GM23338 (cell line): ENCODE measurements around the gene NBAS. TPM values are rescaled to one million over a fixed set of nuclear protein-coding genes. Genes with fewer than 3 reads are reported as not detected.

Experiments
- ATAC-seq: fragments of 200-7000 bp; cut with Tn5 transposase; 3 replicates; pipeline ENCODE4 v1.9.1; 2020
- DNase-seq: peaks from one replicate; pipeline ENCODE4 v3.0.0-alpha.2; 2015; ENCODE audit warnings: low spot score
- H2AFZ ChIP-seq: fragments of 200-600 bp; sonication (generic); 2 replicates; pipeline ENCODE4 v1.8.0; 2016; ENCODE audit warnings: antibody characterized with exemption, mild to moderate bottlenecking, moderate library complexity
- H3F3A ChIP-seq: fragments of 200-600 bp; sonication (generic); replicated peaks from 2 replicates; pipeline ENCODE4 v1.8.0; 2017; ENCODE audit warnings: antibody characterized with exemption, mixed run types, low read depth
- H3K27ac ChIP-seq: fragments of 200-600 bp; sonication (generic); 2 replicates; pipeline ENCODE4 v1.6.1; 2016; ENCODE audit warnings: low read depth
- H3K27me3 ChIP-seq: fragments of 200-600 bp; sonication (generic); 2 replicates; pipeline ENCODE4 v1.8.0; 2016; ENCODE audit warnings: mild to moderate bottlenecking, mixed run types, moderate library complexity; ENCODE audit not compliant: insufficient read depth
- H3K36me3 ChIP-seq: fragments of 200-600 bp; sonication (generic); 2 replicates; pipeline ENCODE4 v1.8.0; 2016; ENCODE audit warnings: mild to moderate bottlenecking; ENCODE audit not compliant: insufficient read depth
- H3K4me1 ChIP-seq: fragments of 200-600 bp; sonication (generic); 2 replicates; pipeline ENCODE4 v1.8.0; 2016; ENCODE audit warnings: mild to moderate bottlenecking, moderate library complexity; ENCODE audit not compliant: insufficient read depth
- H3K4me2 ChIP-seq: fragments of 200-600 bp; sonication (generic); 2 replicates; pipeline ENCODE4 v1.7.1; 2017; ENCODE audit warnings: mixed run types
- H3K4me3 ChIP-seq: fragments of 200-600 bp; sonication (generic); 2 replicates; pipeline ENCODE4 v1.6.1; 2016; ENCODE audit warnings: mixed run types
- H3K79me2 ChIP-seq: fragments of 200-600 bp; sonication (generic); replicated peaks from 2 replicates; pipeline ENCODE4 v1.8.0; 2017; ENCODE audit warnings: mild to moderate bottlenecking; ENCODE audit not compliant: insufficient read depth
- H3K9me2 ChIP-seq: fragments of 200-600 bp; sonication (generic); 2 replicates; pipeline ENCODE4 v1.8.0; 2017; ENCODE audit not compliant: insufficient read depth
- H4K20me1 ChIP-seq: fragments of 200-600 bp; sonication (generic); replicated peaks from 2 replicates; pipeline ENCODE4 v1.8.0; 2017; ENCODE audit warnings: mild to moderate bottlenecking; ENCODE audit not compliant: insufficient read depth
- H3K27ac Mint-ChIP-seq: 2 replicates; pipeline ENCODE4 v1.8.0; 2020; ENCODE audit warnings: inconsistent platforms, mild to moderate bottlenecking, moderate library complexity, mixed read lengths
- H3K27me3 Mint-ChIP-seq: 3 replicates; pipeline ENCODE4 v1.8.0; 2022; ENCODE audit warnings: low read depth, mild to moderate bottlenecking, moderate library complexity, mixed read lengths, inconsistent platforms; ENCODE audit not compliant: insufficient read depth, poor library complexity
- H3K36me3 Mint-ChIP-seq: 3 replicates; pipeline ENCODE4 v1.8.0; 2021; ENCODE audit warnings: low read depth, mild to moderate bottlenecking, inconsistent platforms, moderate library complexity, mixed read lengths
- H3K4me1 Mint-ChIP-seq: 3 replicates; pipeline ENCODE4 v1.8.0; 2020; ENCODE audit warnings: mild to moderate bottlenecking, inconsistent platforms, mixed read lengths
- H3K4me3 Mint-ChIP-seq: 3 replicates; pipeline ENCODE4 v1.8.0; 2021; ENCODE audit warnings: moderate library complexity, mild to moderate bottlenecking, inconsistent platforms, mixed read lengths
- H3K9me3 Mint-ChIP-seq: 3 replicates; pipeline ENCODE4 v1.8.0; 2020; ENCODE audit warnings: moderate library complexity, mild to moderate bottlenecking, inconsistent platforms, mixed read lengths
- EZH2 ChIP-seq: fragments of 200-600 bp; sonication (generic); IDR thresholded peaks from one replicate; pipeline ENCODE4 v1.8.0; 2017; ENCODE audit warnings: antibody characterized with exemption, mild to moderate bottlenecking, low read depth; ENCODE audit not compliant: unreplicated experiment
- EZH2phosphoT487 ChIP-seq: fragments of 200-600 bp; sonication (generic); IDR thresholded peaks from one replicate; pipeline ENCODE4 v1.8.1; 2018; ENCODE audit warnings: antibody characterized with exemption; ENCODE audit not compliant: unreplicated experiment
- NANOG ChIP-seq: IDR thresholded peaks from 2 replicates; pipeline ENCODE4 v1.6.1; 2016; ENCODE audit warnings: antibody characterized with exemption, borderline replicate concordance
- REST ChIP-seq: IDR thresholded peaks from one replicate; pipeline ENCODE4 v1.6.1; 2018; ENCODE audit warnings: antibody characterized with exemption; ENCODE audit not compliant: unreplicated experiment
- ZNF331 ChIP-seq: fragments of 250-450 bp; sonication (Bioruptor Pico); IDR thresholded peaks from 2 replicates; pipeline ENCODE4 v1.5.0; 2020; ENCODE audit warnings: low read depth, mild to moderate bottlenecking, moderate library complexity
- ZNF462 ChIP-seq: fragments of 250-450 bp; sonication (Bioruptor Pico); IDR thresholded peaks from 2 replicates; pipeline ENCODE4 v1.5.0; 2020; ENCODE audit warnings: mild to moderate bottlenecking, moderate library complexity
- polyA plus RNA-seq: library from polyadenylated mRNA; unstranded; fragments of >200 nt; fragmentation: Nextera tagmentation; extraction: Ambion mirVana; gene quantifications from 2 replicates; pipeline ENCODE4 v1.2.1, GENCODE V29; 2016
- total RNA-seq: library from RNA; depleted of rRNA; stranded (reverse); fragments of >200 nt; shearing (Covaris generic); gene quantifications from 2 replicates; pipeline ENCODE4 v1.2.3, GENCODE V29; 2014

The NBAS gene
- total and polyA plus RNA-seq, 2 experiments from 2014 or later, result 24.8 to 38.9 TPM

- H3F3A ChIP-seq, result no peaks in the 10 kb centered on the region
- peaks cover 14% of the 10 kb centered on the region for H3K4me1 Mint-ChIP-seq
- H3K27me3 ChIP-seq, result no peaks in the 10 kb centered on the region
- H3K9me3 Mint-ChIP-seq, result no peaks in the 10 kb centered on the region; the same call in 2 of the 3 replicates
- H3K9me2 ChIP-seq, result no peaks in the 10 kb centered on the region
- H3K4me3 Mint-ChIP-seq, result no peak overlapping the region
- H4K20me1 ChIP-seq, result peaks cover 16% of the 10 kb centered on the region
- no peak overlapping the region for H3K4me2 ChIP-seq
- no peak for TF ChIP-seq REST
- no peak for TF ChIP-seq NANOG
- no peak for TF ChIP-seq ZNF331 (CRISPR knock-in tag)
- no peak for TF ChIP-seq ZNF462
- TF ChIP-seq EZH2, result no peak
- TF ChIP-seq EZH2phosphoT487, result no peak
- ATAC-seq (no peak), DNase-seq (no peak)
- H3K4me3 ChIP-seq, result no peak overlapping the region
- peaks cover 40% of the 10 kb centered on the region for H3K79me2 ChIP-seq
- H3K36me3 Mint-ChIP-seq, result peaks cover 51% of the 10 kb centered on the region
- no peaks in the 10 kb centered on the region for H3K27me3 Mint-ChIP-seq
- H3K36me3 ChIP-seq, result peaks cover 56% of the 10 kb centered on the region
- no peak overlapping the region for H3K27ac ChIP-seq
- H2AFZ ChIP-seq, result no peak overlapping the region
- H3K27ac Mint-ChIP-seq, result no peak overlapping the region
- H3K4me1 ChIP-seq, result peaks cover 11% of the 10 kb centered on the region
Observed at GRCh38 chr2:15595936-15596335, 34.8 kb upstream of the NBAS start.
